Inflammatory macrophage treated with lipopolysaccharide for 1 hour (primary cell): Measurements from ENCODE around the gene CDH13.
A peak's percentile ranks its signal among the peaks of the same experiment; 100 is the strongest.

ENCODE experiments used
- DNase-seq, 2 donors: peaks; one replicate each; pipeline ENCODE4 v3.0.0-alpha.2; 2020 to 2022

The CDH13 gene

DNA sequence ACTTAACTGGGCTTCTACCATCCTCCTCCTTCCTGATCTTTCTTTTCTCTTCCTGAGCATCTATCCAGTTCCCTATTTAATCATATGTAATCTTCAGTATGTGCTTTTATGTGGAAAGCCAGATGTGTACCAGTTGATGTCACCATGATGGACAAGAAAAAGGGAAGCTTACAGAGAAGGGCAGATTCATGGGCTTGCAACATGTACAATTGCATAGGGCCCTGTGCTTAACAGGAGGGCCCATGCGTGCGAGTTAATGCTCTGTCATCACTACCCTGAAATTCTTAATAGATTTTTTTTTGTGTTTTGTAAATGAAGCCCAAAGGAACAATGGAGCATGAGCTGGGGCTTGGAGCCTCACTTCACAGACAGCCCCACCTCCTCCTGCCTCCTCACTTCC, 124.3 kb downstream of the CDH13 start:
- DNase-seq = no peak

DNA sequence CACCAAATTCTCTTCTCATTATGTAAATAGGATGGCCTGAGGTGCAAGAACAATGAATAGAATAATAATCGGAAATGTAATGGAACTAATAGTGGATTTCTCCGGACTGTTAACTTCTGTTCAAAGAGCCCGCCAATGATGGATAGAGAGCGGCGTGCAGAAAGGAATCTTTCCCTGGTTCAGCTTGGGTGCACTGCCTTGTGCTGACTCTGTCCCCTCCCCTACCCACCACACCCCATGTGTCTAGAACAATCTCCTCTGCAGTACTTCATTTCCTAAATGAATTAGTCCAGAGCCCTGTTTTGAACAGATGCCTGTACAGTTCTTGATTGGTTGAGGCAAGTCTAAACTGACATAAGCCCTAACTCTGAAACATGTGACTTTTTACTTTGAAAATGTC, 125.4 kb downstream of the CDH13 start:
- no peak for DNase-seq

- no peak for DNase-seq
Measured at GRCh38 chr16:82753821-82754220, 127.1 kb downstream of the CDH13 start.

- no peak for DNase-seq
Measured at GRCh38 chr16:82754716-82755513, 128.1 kb downstream of the CDH13 start.

DNA sequence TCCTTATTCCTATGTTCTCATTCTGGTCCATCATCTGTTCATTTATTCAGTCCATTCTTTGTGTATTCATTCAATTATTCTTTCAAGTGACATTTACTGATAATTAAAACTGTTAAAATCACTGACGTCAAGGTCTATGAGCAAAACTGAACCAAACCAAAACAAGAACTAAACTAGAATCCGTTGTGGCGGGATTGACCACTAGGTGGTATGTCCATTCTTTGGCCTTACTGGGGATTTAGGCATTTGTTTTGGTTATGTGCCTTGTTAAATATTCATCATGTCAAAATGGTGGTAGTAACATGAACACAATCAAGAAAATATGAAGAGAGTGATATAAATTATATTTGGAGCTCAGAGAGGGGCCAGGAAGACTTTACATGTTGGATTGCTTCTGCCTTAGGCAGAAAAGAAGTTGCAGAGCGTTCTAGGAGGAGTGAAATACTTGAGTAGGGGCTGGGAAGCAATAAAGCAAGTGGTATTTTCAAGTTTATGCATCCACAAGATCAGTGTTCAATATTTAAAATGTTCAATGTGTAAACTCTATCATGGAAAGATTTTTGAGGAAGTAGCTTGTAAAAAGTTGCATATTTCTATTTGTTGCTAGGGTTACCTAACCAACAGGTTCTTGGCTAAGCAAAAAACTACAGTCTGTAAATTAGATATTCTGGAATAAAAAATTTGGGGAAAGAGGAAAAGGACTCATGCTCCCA, 129.0 kb downstream of the CDH13 start:
- no peak for DNase-seq

DNA sequence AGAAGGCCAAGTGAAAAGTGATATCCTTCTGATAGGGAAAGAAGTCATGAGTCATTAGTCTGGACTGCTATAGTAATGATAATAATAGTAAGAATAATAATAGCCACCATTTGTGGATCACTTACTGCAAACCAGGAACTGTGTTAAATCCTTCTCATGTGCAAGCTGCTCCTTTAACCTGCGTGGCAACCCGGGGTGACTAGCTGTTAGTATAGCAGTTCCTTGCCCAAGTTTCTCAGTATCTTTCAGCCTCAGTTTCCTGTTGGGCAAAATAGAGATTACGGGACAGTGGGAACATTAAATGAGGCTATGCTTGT, 129.5 kb downstream of the CDH13 start:
- no peak for DNase-seq

GRCh38 chr16:82758406-82758805, 131.6 kb downstream of the CDH13 start:
- DNase-seq = no peak

- no peak for DNase-seq
Measured at GRCh38 chr16:82758904-82759303, 132.1 kb downstream of the CDH13 start.

DNA sequence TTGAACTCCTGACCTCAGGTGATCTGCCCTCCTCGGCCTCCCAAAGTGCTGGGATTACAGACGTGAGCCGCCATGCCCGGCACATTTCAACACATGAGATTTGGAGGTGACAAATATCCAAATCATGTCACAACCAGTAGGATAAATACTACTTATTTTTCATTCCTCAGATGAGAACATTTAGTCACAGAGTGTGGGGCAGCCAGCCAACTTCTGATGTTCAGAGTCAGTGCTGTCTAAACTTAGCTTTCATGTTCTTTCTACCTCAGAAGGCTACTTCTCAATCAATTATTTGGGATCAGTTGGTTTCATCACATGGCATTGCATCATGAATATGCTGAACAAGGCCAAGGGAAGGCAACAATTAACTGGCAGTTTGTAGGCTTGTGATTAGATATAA, 134.5 kb downstream of the CDH13 start:
- DNase-seq = no peak

- no peak for DNase-seq
Measured at GRCh38 chr16:82761858-82762257, 135.1 kb downstream of the CDH13 start.

DNA sequence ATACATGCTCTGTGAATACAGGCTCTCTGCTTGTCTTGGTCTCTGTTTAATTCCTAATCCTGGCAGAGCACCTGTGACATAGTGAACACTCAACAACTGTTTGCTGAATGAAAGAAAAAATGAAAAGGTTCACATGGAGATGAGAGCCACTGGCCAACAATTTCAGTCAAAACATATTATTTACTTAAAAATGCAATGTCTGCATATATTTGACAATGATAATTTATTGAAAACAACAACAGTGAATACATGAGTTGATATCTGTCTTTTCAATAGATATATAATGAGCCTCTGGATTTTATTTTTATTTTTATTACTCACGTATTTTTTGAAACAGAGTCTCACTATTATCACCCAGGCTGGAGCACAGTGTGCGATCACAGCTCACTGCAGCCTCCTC, 136.6 kb downstream of the CDH13 start:
- DNase-seq = no peak

DNA sequence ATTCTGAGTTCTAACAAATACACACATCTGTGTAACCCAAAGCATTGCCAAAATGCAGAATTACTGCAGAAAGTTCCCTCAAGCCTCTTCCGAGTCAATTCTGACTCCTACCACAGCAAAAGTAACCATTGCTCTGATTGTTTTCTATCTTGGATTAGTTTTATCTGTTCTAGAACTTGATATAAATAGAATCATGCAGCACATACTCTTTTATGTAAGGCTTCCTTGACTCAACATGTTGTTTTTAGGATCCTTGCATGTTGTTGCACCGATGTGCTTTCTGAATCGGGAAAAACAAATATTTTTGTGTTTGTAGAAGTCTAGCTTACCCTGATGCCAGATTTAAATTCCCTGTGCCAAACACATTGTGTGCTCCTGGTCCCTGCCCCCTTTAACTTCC, 140.4 kb downstream of the CDH13 start:
- DNase-seq = no peak

DNA sequence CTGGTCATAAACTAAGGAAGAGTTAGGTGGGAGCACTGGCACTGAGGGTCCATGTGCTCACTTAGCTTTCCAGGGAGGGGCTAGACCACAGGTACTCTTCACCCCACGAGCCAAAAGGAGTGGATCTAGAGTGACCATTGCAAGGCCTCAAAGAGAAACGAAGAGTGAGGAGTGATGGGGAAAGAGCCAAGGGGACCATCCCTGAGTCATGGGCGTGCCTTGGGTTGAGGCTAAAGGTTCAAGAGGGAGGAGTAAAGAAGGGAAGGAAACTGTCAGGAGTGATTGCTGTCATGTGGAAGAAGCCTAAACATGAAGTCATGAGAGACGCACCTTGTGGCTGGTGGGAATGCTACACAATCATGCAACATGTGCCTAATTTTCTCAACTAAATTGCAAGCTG, 141.0 kb downstream of the CDH13 start:
- DNase-seq = no peak

DNA sequence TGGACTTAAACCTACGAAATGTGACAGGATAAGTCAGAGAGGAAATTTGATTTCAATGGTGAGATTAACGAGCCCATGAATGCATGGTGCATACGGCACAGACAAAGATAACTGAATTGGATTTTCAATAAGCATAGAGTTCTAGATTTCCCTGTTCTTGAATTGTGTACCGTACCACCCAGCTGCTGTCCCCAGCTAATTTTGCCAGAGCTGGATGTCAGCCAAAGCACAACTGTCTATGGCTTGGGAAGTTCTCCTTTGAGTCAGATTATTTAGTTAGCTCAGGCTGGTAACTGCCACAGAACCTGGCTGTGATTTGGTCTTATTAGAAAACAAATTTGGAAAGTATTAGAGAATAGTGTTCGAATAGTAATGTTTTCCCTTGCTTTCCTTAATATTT, 143.1 kb downstream of the CDH13 start:
- no peak for DNase-seq

GRCh38 chr16:82772215-82772614, 145.4 kb downstream of the CDH13 start:
- no peak for DNase-seq

GRCh38 chr16:82773018-82773417, 146.2 kb downstream of the CDH13 start:
- no peak for DNase-seq

GRCh38 chr16:82776470-82777146, 149.8 kb downstream of the CDH13 start:
- peak; percentile 59 to 67 for DNase-seq

- DNase-seq = no peak
Measured at GRCh38 chr16:82782715-82783251, 156.0 kb downstream of the CDH13 start.

DNA sequence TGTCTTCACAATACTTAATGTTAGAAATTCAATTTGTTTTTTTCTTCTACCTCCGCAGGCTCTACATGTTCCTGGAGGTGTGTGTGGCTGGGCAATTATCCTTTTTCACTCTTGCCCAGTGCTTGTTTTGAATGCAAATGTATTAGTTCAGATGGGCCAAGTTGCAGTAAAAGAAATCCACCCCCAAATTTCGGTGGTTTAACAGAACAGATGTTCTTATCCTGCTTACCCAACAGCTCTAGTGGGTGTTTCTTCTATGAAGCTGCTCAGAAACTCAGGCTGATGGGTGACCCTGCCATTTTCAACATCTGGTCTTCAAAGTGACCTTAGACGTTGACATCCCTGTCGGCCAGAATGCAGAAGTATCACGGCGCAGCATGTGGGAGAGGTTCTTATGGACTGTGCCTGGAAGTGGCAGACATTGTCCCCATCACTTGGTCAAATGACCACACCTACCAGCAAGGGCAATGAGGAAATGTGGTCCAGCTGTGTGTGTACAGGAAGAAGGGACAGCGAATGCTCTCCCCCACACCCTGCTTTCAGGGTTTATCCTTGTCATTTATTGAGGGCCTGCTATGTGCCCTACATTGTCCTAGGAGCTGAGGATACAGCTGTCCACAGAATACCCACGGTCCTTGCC, 157.3 kb downstream of the CDH13 start:
- DNase-seq = no peak

GRCh38 chr16:82784573-82784968, 157.8 kb downstream of the CDH13 start:
- no peak for DNase-seq

DNA sequence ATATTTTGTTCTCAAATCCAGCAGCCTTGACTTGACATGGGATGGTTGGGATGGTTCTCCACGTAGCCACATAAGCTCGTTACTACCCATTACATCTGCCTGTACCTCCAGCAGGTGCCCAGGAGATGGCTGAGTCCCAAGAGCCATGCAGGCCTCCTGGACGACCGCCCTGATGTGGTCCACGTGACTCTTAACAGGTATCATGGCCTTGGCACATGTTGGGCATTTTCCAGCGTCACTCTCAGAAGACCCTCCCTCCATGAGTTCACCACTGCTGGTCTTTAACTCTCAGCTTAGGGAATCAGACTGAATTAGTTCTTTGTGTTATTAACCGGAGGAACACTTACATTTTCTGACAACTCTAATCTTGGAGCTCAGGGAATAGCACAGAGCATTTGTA, 161.5 kb downstream of the CDH13 start:
- DNase-seq = no peak

DNA sequence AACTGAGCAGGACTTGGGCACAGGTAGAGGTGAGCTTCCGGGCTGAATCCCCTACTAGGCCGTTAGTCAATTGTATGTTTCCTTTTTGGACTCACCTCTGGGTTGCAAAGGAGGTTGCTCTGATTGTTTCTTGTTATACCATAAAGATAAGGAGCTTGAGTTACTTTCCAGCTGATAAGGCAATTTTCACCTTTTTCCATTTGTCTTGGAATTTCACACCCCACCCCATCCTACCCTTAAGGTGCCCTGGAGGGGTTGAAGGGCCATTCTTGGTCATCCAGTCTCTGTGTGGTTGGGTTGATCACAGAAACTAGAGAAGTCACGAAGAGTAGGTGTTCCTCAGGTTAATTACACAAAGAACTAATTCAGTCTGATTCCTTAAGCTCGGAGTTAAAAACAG, 162.2 kb downstream of the CDH13 start:
- no peak for DNase-seq

GRCh38 chr16:82792693-82793092, 165.9 kb downstream of the CDH13 start:
- DNase-seq = no peak
